GM10266 (cell line): ENCODE data around the gene PTPN18.

Experiments
- DNase-seq: peaks from one replicate; pipeline ENCODE4 v3.0.0; 2012; ENCODE audit errors: extremely low spot score
- CTCF ChIP-seq: IDR thresholded peaks from 2 replicates; pipeline ENCODE4 v1.5.1; 2012; ENCODE audit warnings: mild to moderate bottlenecking, low read depth; ENCODE audit not compliant: control insufficient read depth, insufficient read depth; ENCODE audit errors: missing control alignments

PTPN18 gene

DNA sequence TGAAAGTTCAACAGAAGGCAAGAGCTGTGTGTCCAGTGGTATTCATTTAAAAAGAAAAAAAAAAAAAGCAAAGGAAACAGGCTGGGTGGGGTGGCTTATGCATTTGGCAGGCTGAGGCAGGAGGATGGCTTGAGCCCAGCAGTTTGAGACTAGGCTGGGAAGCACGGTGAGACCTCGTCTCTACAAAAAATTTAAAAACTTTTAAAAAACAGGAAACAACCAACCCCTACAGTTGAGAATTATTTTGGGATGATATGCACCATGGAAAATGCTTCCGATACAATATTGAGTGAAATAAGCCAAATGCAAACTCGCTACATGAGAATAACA lies 31.2 kb downstream of the PTPN18 start:
- no peak for DNase-seq
- no peak for TF ChIP-seq CTCF

GRCh38 chr2:130387804-130388203 lies 31.9 kb downstream of the PTPN18 start:
- TF ChIP-seq CTCF, result no peak
- DNase-seq, result no peak

GRCh38 chr2:130388221-130388907 lies 32.5 kb downstream of the PTPN18 start:
- no peak for DNase-seq
- TF ChIP-seq CTCF, result no peak

- DNase-seq, result no peak
- no peak for TF ChIP-seq CTCF
Observed at GRCh38 chr2:130389358-130389757, 33.5 kb downstream of the PTPN18 start.

GRCh38 chr2:130389783-130390182 lies 33.9 kb downstream of the PTPN18 start:
- DNase-seq, result no peak
- TF ChIP-seq CTCF, result no peak

- DNase-seq, result no peak
- no peak for TF ChIP-seq CTCF
Observed at GRCh38 chr2:130390460-130391057, 34.7 kb downstream of the PTPN18 start.

- peak; percentile 73 for DNase-seq
Observed at GRCh38 chr2:130391058-130391871, 35.4 kb downstream of the PTPN18 start.

More at GRCh38 chr2:130391058-130391871, 35.4 kb downstream of the PTPN18 start:
- TF ChIP-seq CTCF, result no peak
